Measurements from ENCODE around the gene FAM107A. TPM values are rescaled to one million over a fixed set of nuclear protein-coding genes. Genes with fewer than 3 reads are reported as not detected.

Gene FAM107A
- total and polyA plus RNA-seq, 9 of the 15 experiments (the other 6 are each of a cell fraction or from before 2014, with no cell fraction given) = 0.07 TPM; not detected in 8

- Histone ChIP-seq H3K9me1 (ENCODE audit: control insufficient read depth, insufficient read depth, low read length) (no peaks in the 10 kb centered on the region), H3K4me3 (no peak overlapping the region), H3K9me3 (replicated peaks; ENCODE audit: control insufficient read depth, insufficient read depth, low read depth, low read length) (no peaks in the 10 kb centered on the region), H3K27ac (ENCODE audit: extremely low read depth, low read depth, low read length) (no peak overlapping the region), H3K9ac (ENCODE audit: insufficient read depth in 1 of 2, low read depth in 2 of 2, low read length in 2 of 2) (no peak overlapping the region), H3K36me3 (ENCODE audit: control insufficient read depth, insufficient read depth, low read length) (no peaks in the 10 kb centered on the region), H4K20me1 (replicated peaks; ENCODE audit: control insufficient read depth, insufficient read depth, low read length) (no peaks in the 10 kb centered on the region), H2AFZ (ENCODE audit: low read depth, low read length) (no peak overlapping the region), H3K4me1 (replicated peaks in 1 of 2; ENCODE audit: control insufficient read depth in 2 of 2, insufficient read depth in 2 of 2, low read length in 2 of 2) (no peaks in the 10 kb centered on the region), H3K79me2 (ENCODE audit: control insufficient read depth, insufficient read depth, low read length) (no peaks in the 10 kb centered on the region), H3K27me3 (ENCODE audit: control insufficient read depth in 2 of 2, insufficient read depth in 2 of 2, low read length in 2 of 2) (peaks cover 0 to 31% of the 10 kb centered on the region in 2 experiments; a peak in 2 of 5 replicates), H3K4me2 (ENCODE audit: insufficient read depth, low read length) (no peak overlapping the region)
- no peak for TF ChIP-seq SP2 (IDR thresholded peaks at IDR 0.05; ENCODE audit: extremely low read depth, low read depth, low read length, poor library complexity, severe bottlenecking)
- no peak for TF ChIP-seq C11orf30 (IDR thresholded peaks at IDR 0.05; ENCODE audit: low read depth)
- peak in 1 of 2 experiments; percentile 43; a peak in 2 of 4 replicates for TF ChIP-seq RAD21 (CRISPR knock-in tag; conservative IDR thresholded peaks at IDR 0.05 in 1 of 2, IDR thresholded peaks at IDR 0.05 in 1 of 2)
- TF ChIP-seq ZNF41 (CRISPR knock-in tag; conservative IDR thresholded peaks at IDR 0.05) = no peak
- TF ChIP-seq E4F1 (CRISPR knock-in tag; IDR thresholded peaks at IDR 0.05; ENCODE audit: borderline replicate concordance) = no peak
- no peak for TF ChIP-seq PHB (CRISPR knock-in tag; IDR thresholded peaks at IDR 0.05)
- TF ChIP-seq, protein P1, sequence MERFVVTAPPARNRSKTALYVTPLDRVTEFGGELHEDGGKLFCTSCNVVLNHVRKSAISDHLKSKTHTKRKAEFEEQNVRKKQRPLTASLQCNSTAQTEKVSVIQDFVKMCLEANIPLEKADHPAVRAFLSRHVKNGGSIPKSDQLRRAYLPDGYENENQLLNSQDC (CRISPR knock-in tag; IDR thresholded peaks at IDR 0.05) = no peak
- TF ChIP-seq ETS2 (tag; IDR thresholded peaks at IDR 0.05; ENCODE audit: borderline replicate concordance, poor library complexity, severe bottlenecking) = no peak
- TF ChIP-seq, protein P2, sequence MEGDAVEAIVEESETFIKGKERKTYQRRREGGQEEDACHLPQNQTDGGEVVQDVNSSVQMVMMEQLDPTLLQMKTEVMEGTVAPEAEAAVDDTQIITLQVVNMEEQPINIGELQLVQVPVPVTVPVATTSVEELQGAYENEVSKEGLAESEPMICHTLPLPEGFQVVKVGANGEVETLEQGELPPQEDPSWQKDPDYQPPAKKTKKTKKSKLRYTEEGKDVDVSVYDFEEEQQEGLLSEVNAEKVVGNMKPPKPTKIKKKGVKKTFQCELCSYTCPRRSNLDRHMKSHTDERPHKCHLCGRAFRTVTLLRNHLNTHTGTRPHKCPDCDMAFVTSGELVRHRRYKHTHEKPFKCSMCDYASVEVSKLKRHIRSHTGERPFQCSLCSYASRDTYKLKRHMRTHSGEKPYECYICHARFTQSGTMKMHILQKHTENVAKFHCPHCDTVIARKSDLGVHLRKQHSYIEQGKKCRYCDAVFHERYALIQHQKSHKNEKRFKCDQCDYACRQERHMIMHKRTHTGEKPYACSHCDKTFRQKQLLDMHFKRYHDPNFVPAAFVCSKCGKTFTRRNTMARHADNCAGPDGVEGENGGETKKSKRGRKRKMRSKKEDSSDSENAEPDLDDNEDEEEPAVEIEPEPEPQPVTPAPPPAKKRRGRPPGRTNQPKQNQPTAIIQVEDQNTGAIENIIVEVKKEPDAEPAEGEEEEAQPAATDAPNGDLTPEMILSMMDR (IDR thresholded peaks at IDR 0.05 in 2 of 3, conservative IDR thresholded peaks at IDR 0.05 in 1 of 3; ENCODE audit: insufficient read depth in 2 of 3, low read depth in 1 of 3, low read length in 3 of 3) = peak; percentile 20 to 45 (median 29); a peak in 3 of 6 replicates
- 3% methylated on average over 10 of the region's 12 CpGs for WGBS (ENCODE audit: insufficient coverage, low coverage, missing lambda C conversion rate)
- POLR2A ChIA-PET = no interaction called here
- intact Hi-C loops (cut with micrococcal nuclease) = no loop called here
- DNase-seq (ENCODE audit: extremely low read depth in 1 of 4, low spot score in 3 of 4) (peak in 3 of 4 experiments; percentile 17 to 20 (median 20)), FAIRE-seq (no peak), ATAC-seq (peak; percentile 73)
- in situ Hi-C loops (cut with MboI) = no loop called here
- no TSS peak for BruUV-seq (replicated peaks)
- CTCF ChIA-PET (ENCODE audit: low intra/inter-chr PET ratio) = no interaction called here
Measured at GRCh38 chr3:58560771-58561311, 16.4 kb downstream of the FAM107A start.
